Measurements from ENCODE around the gene MSRB3. TPM values are rescaled to one million over a fixed set of nuclear protein-coding genes. Genes with fewer than 3 reads are reported as not detected.

The MSRB3 gene
- total and polyA plus RNA-seq, 2 of the 8 experiments (the other 6 are each of a cell fraction or from before 2014, with no cell fraction given): 0.32 to 1.2 TPM

DNA sequence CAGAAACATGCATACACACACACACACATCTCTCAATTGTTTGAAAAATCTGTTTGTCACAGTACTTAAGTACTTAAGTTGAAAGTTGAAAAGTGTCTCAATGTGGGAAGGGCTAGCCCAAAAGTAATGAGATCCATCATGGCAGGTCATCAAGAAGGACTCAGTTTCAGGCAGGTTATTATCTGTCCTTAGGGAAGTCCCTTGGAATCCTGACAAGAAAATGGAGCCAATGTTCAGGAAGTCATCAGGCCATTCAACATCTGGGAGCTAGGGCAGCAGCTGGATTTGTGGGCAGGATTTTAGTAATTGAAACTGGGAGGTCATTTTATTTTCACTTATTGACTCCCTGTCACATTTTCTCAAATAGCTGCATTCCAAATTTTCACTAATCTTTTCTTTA, 56.0 kb downstream of the MSRB3 start (continued):
- TF ChIP-seq CHD7 (IDR thresholded peaks at IDR 0.05; ENCODE audit: insufficient replicate concordance, low read length): no peak
- no peak for TF ChIP-seq CHD1 (IDR thresholded peaks at IDR 0.05; ENCODE audit: low read depth, low read length)
- TF ChIP-seq SIX5 (IDR thresholded peaks at IDR 0.05; ENCODE audit: low read depth, low read length): no peak
- no peak for TF ChIP-seq KDM4A (IDR thresholded peaks at IDR 0.05; ENCODE audit: low read depth, low read length, severe bottlenecking)
- TF ChIP-seq TCF12 (IDR thresholded peaks at IDR 0.05; ENCODE audit: low read depth, low read length): no peak
- TF ChIP-seq EGR1 (IDR thresholded peaks at IDR 0.05; ENCODE audit: borderline replicate concordance, low read depth, low read length): no peak
